ENCODE results near the gene HDAC1. TPM values are rescaled to one million over a fixed set of nuclear protein-coding genes. Genes with fewer than 3 reads are reported as not detected.
"Not testable (repeated sequence)": the region's sequence is repeated elsewhere in the genome, so short reads cannot be mapped to it uniquely, and the experiment has no call there.

HDAC1 gene
- total and polyA plus RNA-seq, 2 donors (not counting 1 experiment from before 2014, with no cell fraction given): 100 to 159 TPM

DNA sequence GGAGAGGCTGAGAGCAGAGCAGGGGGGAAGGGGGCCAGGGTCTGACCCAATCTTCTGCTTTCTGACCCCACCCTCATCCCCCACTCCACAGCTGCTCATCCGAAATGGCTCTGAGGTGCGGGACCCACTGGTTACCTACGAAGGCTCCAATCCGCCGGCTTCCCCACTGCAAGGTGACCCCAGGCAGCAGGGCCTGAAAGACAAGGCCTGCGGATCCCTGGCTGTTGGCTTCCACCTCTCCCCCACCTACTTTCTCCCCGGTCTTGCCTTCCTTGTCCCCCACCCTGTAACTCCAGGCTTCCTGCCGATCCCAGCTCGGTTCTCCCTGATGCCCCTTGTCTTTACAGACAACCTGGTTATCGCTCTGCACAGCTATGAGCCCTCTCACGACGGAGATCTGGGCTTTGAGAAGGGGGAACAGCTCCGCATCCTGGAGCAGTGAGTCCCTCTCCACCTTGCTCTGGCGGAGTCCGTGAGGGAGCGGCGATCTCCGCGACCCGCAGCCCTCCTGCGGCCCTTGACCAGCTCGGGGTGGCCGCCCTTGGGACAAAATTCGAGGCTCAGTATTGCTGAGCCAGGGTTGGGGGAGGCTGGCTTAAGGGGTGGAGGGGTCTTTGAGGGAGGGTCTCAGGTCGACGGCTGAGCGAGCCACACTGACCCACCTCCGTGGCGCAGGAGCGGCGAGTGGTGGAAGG lies 17.1 kb upstream of the HDAC1 start:
- no peak overlapping the region for H2AFZ ChIP-seq (ENCODE audit: low read length)
- no peaks in the 10 kb centered on the region for H3K36me3 ChIP-seq (ENCODE audit: control insufficient read depth, insufficient read depth, low read length)
- no peak overlapping the region for H3K27ac ChIP-seq (ENCODE audit: insufficient read depth, low read length)
- no peaks in the 10 kb centered on the region for H4K20me1 ChIP-seq (ENCODE audit: control insufficient read depth, extremely low read depth, insufficient read depth, low read length)
- no peak for DNase-seq (ENCODE audit: low read depth in 2 of 2)
- H3K4me2 ChIP-seq (ENCODE audit: extremely low read depth, insufficient read depth, low read length): no peak overlapping the region
- no peaks in the 10 kb centered on the region for H3K4me1 ChIP-seq (ENCODE audit: control insufficient read depth, extremely low read depth, insufficient read depth, low read length)
- no peak overlapping the region for H3K9ac ChIP-seq (ENCODE audit: insufficient read depth, low read length)
- H3K4me3 ChIP-seq (replicated peaks in 1 of 4; ENCODE audit: control extremely low read depth in 1 of 4, insufficient read depth in 1 of 4, low read depth in 3 of 4, low read length in 4 of 4): no peak overlapping the region
- no peaks in the 10 kb centered on the region for H3K9me3 ChIP-seq (ENCODE audit: control insufficient read depth, insufficient read depth, low read depth, low read length)
- TF ChIP-seq EZH2 (IDR thresholded peaks at IDR 0.05; ENCODE audit: low read length, missing control alignments): peak; percentile 38
- TF ChIP-seq, protein P1, sequence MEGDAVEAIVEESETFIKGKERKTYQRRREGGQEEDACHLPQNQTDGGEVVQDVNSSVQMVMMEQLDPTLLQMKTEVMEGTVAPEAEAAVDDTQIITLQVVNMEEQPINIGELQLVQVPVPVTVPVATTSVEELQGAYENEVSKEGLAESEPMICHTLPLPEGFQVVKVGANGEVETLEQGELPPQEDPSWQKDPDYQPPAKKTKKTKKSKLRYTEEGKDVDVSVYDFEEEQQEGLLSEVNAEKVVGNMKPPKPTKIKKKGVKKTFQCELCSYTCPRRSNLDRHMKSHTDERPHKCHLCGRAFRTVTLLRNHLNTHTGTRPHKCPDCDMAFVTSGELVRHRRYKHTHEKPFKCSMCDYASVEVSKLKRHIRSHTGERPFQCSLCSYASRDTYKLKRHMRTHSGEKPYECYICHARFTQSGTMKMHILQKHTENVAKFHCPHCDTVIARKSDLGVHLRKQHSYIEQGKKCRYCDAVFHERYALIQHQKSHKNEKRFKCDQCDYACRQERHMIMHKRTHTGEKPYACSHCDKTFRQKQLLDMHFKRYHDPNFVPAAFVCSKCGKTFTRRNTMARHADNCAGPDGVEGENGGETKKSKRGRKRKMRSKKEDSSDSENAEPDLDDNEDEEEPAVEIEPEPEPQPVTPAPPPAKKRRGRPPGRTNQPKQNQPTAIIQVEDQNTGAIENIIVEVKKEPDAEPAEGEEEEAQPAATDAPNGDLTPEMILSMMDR (conservative IDR thresholded peaks at IDR 0.05 in 1 of 2, IDR thresholded peaks at IDR 0.05 in 1 of 2; ENCODE audit: low read depth in 1 of 2, low read length in 2 of 2): no peak
- no peaks in the 10 kb centered on the region for H3K79me2 ChIP-seq (ENCODE audit: control insufficient read depth, insufficient read depth, low read length)
- H3K27me3 ChIP-seq (ENCODE audit: control insufficient read depth, insufficient read depth, low read length): peaks cover 30% of the 10 kb centered on the region

DNA sequence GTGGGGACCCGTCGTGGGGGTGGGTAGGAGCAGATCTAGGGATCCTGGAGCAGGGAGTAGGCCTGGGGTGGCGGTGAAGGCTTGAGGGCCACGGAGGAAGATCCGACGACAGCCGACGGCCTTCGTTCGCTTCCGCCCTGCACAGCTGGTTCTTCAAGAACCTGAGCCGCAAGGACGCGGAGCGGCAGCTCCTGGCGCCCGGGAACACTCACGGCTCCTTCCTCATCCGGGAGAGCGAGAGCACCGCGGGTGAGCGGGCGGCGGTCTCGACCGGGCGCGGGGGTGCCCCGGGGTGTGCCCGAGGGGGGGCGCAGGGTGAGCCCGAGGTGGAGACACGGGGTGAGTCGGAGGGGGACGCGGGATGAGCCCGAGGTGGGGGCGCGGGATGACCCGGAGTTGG lies 16.5 kb upstream of the HDAC1 start:
- Histone ChIP-seq H4K20me1 (ENCODE audit: control insufficient read depth, extremely low read depth, insufficient read depth, low read length) (no peaks in the 10 kb centered on the region), H3K36me3 (ENCODE audit: control insufficient read depth, insufficient read depth, low read length) (no peaks in the 10 kb centered on the region), H3K4me1 (ENCODE audit: control insufficient read depth, extremely low read depth, insufficient read depth, low read length) (no peaks in the 10 kb centered on the region), H3K27me3 (ENCODE audit: control insufficient read depth, insufficient read depth, low read length) (peaks cover 29% of the 10 kb centered on the region), H3K79me2 (ENCODE audit: control insufficient read depth, insufficient read depth, low read length) (no peaks in the 10 kb centered on the region), H3K9ac (ENCODE audit: insufficient read depth, low read length) (no peak overlapping the region), H3K9me3 (ENCODE audit: control insufficient read depth, insufficient read depth, low read depth, low read length) (no peaks in the 10 kb centered on the region), H3K4me2 (ENCODE audit: extremely low read depth, insufficient read depth, low read length) (no peak overlapping the region), H2AFZ (ENCODE audit: low read length) (peak overlapping the region; percentile 17), H3K4me3 (replicated peaks in 1 of 4; ENCODE audit: control extremely low read depth in 1 of 4, insufficient read depth in 1 of 4, low read depth in 3 of 4, low read length in 4 of 4) (no peak overlapping the region), H3K27ac (ENCODE audit: insufficient read depth, low read length) (no peak overlapping the region)
- no peak for DNase-seq (ENCODE audit: low read depth in 2 of 2)
- TF ChIP-seq EZH2 (IDR thresholded peaks at IDR 0.05; ENCODE audit: low read length, missing control alignments): no peak
- TF ChIP-seq, protein P1 (conservative IDR thresholded peaks at IDR 0.05 in 1 of 2, IDR thresholded peaks at IDR 0.05 in 1 of 2; ENCODE audit: low read depth in 1 of 2, low read length in 2 of 2): no peak

DNA sequence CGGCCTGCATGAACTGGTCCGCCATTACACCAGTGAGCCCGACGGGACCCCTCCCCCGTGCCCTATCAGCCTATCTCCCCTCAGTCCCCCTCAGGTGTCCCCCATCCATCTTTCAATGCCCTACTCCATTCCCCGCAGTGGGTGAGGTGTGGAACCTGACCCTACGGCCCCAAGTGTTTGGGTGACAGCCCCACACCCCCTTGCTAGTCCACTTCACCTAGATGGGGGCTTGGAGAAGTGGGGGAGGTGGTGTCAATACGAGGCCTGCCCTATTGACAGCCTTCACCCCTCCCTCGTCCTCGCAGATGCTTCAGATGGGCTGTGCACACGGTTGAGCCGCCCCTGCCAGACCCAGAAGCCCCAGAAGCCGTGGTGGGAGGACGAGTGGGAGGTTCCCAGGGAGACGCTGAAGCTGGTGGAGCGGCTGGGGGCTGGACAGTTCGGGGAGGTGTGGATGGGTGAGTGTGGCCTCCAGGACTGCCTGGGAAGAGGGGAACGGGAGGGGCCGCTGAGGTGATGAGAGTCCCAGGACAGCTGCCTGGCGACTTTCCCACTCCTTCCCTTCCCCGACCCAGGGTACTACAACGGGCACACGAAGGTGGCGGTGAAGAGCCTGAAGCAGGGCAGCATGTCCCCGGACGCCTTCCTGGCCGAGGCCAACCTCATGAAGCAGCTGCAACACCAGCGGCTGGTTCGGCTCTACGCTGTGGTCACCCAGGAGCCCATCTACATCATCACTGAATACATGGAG lies 15.7 kb upstream of the HDAC1 start:
- no peak overlapping the region for H3K4me2 ChIP-seq (ENCODE audit: extremely low read depth, insufficient read depth, low read length)
- no peaks in the 10 kb centered on the region for H3K4me1 ChIP-seq (ENCODE audit: control insufficient read depth, extremely low read depth, insufficient read depth, low read length)
- H2AFZ ChIP-seq (ENCODE audit: low read length): no peak overlapping the region
- DNase-seq (ENCODE audit: low read depth in 2 of 2): no peak
- H3K79me2 ChIP-seq (ENCODE audit: control insufficient read depth, insufficient read depth, low read length): no peaks in the 10 kb centered on the region
- no peaks in the 10 kb centered on the region for H3K36me3 ChIP-seq (ENCODE audit: control insufficient read depth, insufficient read depth, low read length)
- H3K27me3 ChIP-seq (ENCODE audit: control insufficient read depth, insufficient read depth, low read length): peaks cover 29% of the 10 kb centered on the region
- TF ChIP-seq, protein P1 (conservative IDR thresholded peaks at IDR 0.05 in 1 of 2, IDR thresholded peaks at IDR 0.05 in 1 of 2; ENCODE audit: low read depth in 1 of 2, low read length in 2 of 2): no peak
- TF ChIP-seq EZH2 (IDR thresholded peaks at IDR 0.05; ENCODE audit: low read length, missing control alignments): no peak
- H4K20me1 ChIP-seq (ENCODE audit: control insufficient read depth, extremely low read depth, insufficient read depth, low read length): no peaks in the 10 kb centered on the region
- H3K4me3 ChIP-seq (replicated peaks in 1 of 4; ENCODE audit: control extremely low read depth in 1 of 4, insufficient read depth in 1 of 4, low read depth in 3 of 4, low read length in 4 of 4): no peak overlapping the region
- H3K9me3 ChIP-seq (ENCODE audit: control insufficient read depth, insufficient read depth, low read depth, low read length): no peaks in the 10 kb centered on the region
- no peak overlapping the region for H3K9ac ChIP-seq (ENCODE audit: insufficient read depth, low read length)
- H3K27ac ChIP-seq (ENCODE audit: insufficient read depth, low read length): no peak overlapping the region

DNA sequence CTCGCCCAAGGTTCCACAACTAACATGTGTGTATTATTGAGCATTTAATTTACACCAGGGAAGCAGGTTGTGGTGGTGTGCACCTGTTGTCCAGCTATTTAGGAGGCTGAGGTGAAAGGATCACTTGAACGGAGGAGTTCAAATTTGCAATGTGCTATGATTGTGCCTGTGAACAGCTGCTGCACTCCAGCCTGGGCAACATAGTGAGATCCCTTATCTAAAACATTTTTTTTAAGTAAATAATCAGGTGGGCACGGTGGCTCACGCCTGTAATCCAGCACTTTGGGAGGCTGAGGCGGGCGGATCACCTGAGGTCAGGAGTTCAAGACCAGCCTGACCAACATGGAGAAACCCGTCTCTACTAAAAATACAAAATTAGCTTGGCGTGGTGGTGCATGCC lies 7.1 kb upstream of the HDAC1 start:
- not testable (repeated sequence) for H3K27ac ChIP-seq (ENCODE audit: insufficient read depth, low read length); H3K9me3 ChIP-seq (ENCODE audit: control insufficient read depth, insufficient read depth, low read depth, low read length); H3K36me3 ChIP-seq (ENCODE audit: control insufficient read depth, insufficient read depth, low read length); H3K4me2 ChIP-seq (ENCODE audit: extremely low read depth, insufficient read depth, low read length); H2AFZ ChIP-seq (ENCODE audit: low read length); DNase-seq (ENCODE audit: low read depth in 2 of 2); H3K79me2 ChIP-seq (ENCODE audit: control insufficient read depth, insufficient read depth, low read length); H3K27me3 ChIP-seq (ENCODE audit: control insufficient read depth, insufficient read depth, low read length); H3K4me1 ChIP-seq (ENCODE audit: control insufficient read depth, extremely low read depth, insufficient read depth, low read length); H3K9ac ChIP-seq (ENCODE audit: insufficient read depth, low read length); H3K4me3 ChIP-seq (replicated peaks in 1 of 4; ENCODE audit: control extremely low read depth in 1 of 4, insufficient read depth in 1 of 4, low read depth in 3 of 4, low read length in 4 of 4); H4K20me1 ChIP-seq (ENCODE audit: control insufficient read depth, extremely low read depth, insufficient read depth, low read length)

Data from fibroblast of lung (primary cell).